Upper lobe of left lung (tissue), 4 donors: ENCODE measurements around the gene ATP5MK.

Source experiments
- CTCF ChIP-seq, 6 experiments: fragments of 450-650 bp in 4 of 6; fragments of 200-600 bp in 2 of 6; sonication (generic) in 2 of 6; IDR thresholded peaks; one replicate each; pipeline ENCODE4 v1.5.1; 2016 to 2019; ENCODE audit warnings: antibody characterized with exemption in 6 of 6
- EP300 ChIP-seq, 4 donors: sonication (generic); formaldehyde crosslinking; IDR thresholded peaks; one replicate each; pipeline ENCODE4 v1.5.1; 2017; ENCODE audit warnings: antibody characterized with exemption in 4 of 4, control low read depth in 2 of 4
- POLR2A ChIP-seq, 4 donors: fragments of 450-650 bp; IDR thresholded peaks; one replicate each; pipeline ENCODE4 v1.5.1; 2016 to 2017; ENCODE audit warnings: antibody characterized with exemption in 4 of 4, mild to moderate bottlenecking in 2 of 4

GRCh38 chr10:103413564-103413963 is 17.3 kb upstream of the ATP5MK start:
- TF ChIP-seq CTCF (IDR thresholded peaks at IDR 0.05): no peak
- TF ChIP-seq POLR2A (IDR thresholded peaks at IDR 0.05): no peak
- no peak for TF ChIP-seq EP300 (IDR thresholded peaks at IDR 0.05)
